Endodermal cell (in vitro differentiated cells): ENCODE measurements around the gene GGTA1. TPM values are rescaled to one million over a fixed set of nuclear protein-coding genes. Genes with fewer than 3 reads are reported as not detected.
"Not testable (repeated sequence)": the region's sequence is repeated elsewhere in the genome, so short reads cannot be mapped to it uniquely, and the experiment has no call there.

Source experiments
- DNase-seq: peaks from one replicate; pipeline ENCODE4 v3.0.0-alpha.2; 2017
- H3K27ac ChIP-seq: 2 replicates; pipeline ENCODE4 v1.5.1; 2013; ENCODE audit warnings: mild to moderate bottlenecking, low read depth, low read length, moderate library complexity
- H3K27me3 ChIP-seq: 2 replicates; pipeline ENCODE4 v1.6.1; 2013; ENCODE audit warnings: mild to moderate bottlenecking, low read length, moderate library complexity; ENCODE audit not compliant: insufficient read depth, control insufficient read depth, poor library complexity, severe bottlenecking
- H3K36me3 ChIP-seq: 2 replicates; pipeline ENCODE4 v1.7.0; 2013; ENCODE audit warnings: mild to moderate bottlenecking, low read length, moderate library complexity; ENCODE audit not compliant: control insufficient read depth, insufficient read depth
- H3K4me1 ChIP-seq: one replicate; pipeline ENCODE4 v1.7.0; 2013; ENCODE audit warnings: low read length; ENCODE audit not compliant: control insufficient read depth, insufficient read depth
- H3K4me3 ChIP-seq: 2 replicates; pipeline ENCODE4 v1.5.1; 2013; ENCODE audit warnings: mild to moderate bottlenecking, low read length, moderate library complexity
- H3K9ac ChIP-seq: 2 replicates; pipeline ENCODE4 v1.6.1; 2013; ENCODE audit warnings: mild to moderate bottlenecking, low read length, moderate library complexity; ENCODE audit not compliant: poor library complexity, severe bottlenecking; ENCODE audit errors: extremely low read depth
- H3K9me3 ChIP-seq: 2 replicates; pipeline ENCODE4 v1.6.1; 2013; ENCODE audit warnings: mild to moderate bottlenecking, low read length, moderate library complexity; ENCODE audit not compliant: control insufficient read depth
- H3K27ac Mint-ChIP-seq: 2 replicates; pipeline ENCODE4 v1.8.0; 2020; ENCODE audit warnings: mixed read lengths
- H3K27me3 Mint-ChIP-seq: 2 replicates; pipeline ENCODE4 v1.8.0; 2021; ENCODE audit warnings: mild to moderate bottlenecking, mixed read lengths; ENCODE audit not compliant: insufficient read depth
- H3K36me3 Mint-ChIP-seq: 2 replicates; pipeline ENCODE4 v1.8.0; 2020; ENCODE audit warnings: low read depth, mixed read lengths
- H3K4me1 Mint-ChIP-seq: 2 replicates; pipeline ENCODE4 v1.8.0; 2020; ENCODE audit warnings: mixed read lengths
- H3K4me3 Mint-ChIP-seq: 2 replicates; pipeline ENCODE4 v1.8.0; 2020; ENCODE audit warnings: mild to moderate bottlenecking, moderate library complexity, mixed read lengths
- H3K9me3 Mint-ChIP-seq: 2 replicates; pipeline ENCODE4 v1.8.0; 2020; ENCODE audit warnings: mild to moderate bottlenecking, mixed read lengths
- WGBS, 2 experiments: methylation state at CpG; one replicate each; pipeline versions ENCODE4 v1.1.5 to v1.1.7; 2013; ENCODE audit warnings: missing lambda C conversion rate in 2 of 2, mixed read lengths in 1 of 2; ENCODE audit not compliant: insufficient coverage in 1 of 2, insufficient read length in 1 of 2; 5-methylcytosine and 5-hydroxymethylcytosine counted together
- total RNA-seq, 2 donors: library from RNA; stranded (reverse); fragmentation: NEBNext Ultra II Directional in 1 of 2; extraction: Animal tissue kit (Norgen Biotek cat#: 25700) in 1 of 2; gene quantifications; 2 replicates in 1 of 2; 3 replicates in 1 of 2; pipeline ENCODE4 v1.2.1, GENCODE V29; 2021
- TF ChIP-seq, protein P1 (sequence below): fragments of 200-600 bp; sonication (generic); conservative IDR thresholded peaks from 2 replicates; pipeline ENCODE4 v1.5.0; 2021; ENCODE audit warnings: antibody characterized with exemption, mild to moderate bottlenecking

GGTA1 gene
- total RNA-seq, 2 donors from 2014 or later: not detected

GRCh38 chr9:121529237-121529987, 29.8 kb upstream of the GGTA1 start:
- H3K9me3 ChIP-seq: no peaks in the 10 kb centered on the region
- no peaks in the 10 kb centered on the region for H3K4me1 ChIP-seq
- H3K27me3 Mint-ChIP-seq: peaks cover 8% of the 10 kb centered on the region
- no peak overlapping the region for H3K27ac ChIP-seq
- H3K9ac ChIP-seq: no peak overlapping the region
- 89 to 91% methylated on average over 7 to 11 of the region's 11 CpGs for WGBS, 2 experiments
- no peak for DNase-seq
- no peaks in the 10 kb centered on the region for H3K9me3 Mint-ChIP-seq
- H3K36me3 Mint-ChIP-seq: no peaks in the 10 kb centered on the region
- H3K27me3 ChIP-seq: no peaks in the 10 kb centered on the region
- TF ChIP-seq, protein P1, sequence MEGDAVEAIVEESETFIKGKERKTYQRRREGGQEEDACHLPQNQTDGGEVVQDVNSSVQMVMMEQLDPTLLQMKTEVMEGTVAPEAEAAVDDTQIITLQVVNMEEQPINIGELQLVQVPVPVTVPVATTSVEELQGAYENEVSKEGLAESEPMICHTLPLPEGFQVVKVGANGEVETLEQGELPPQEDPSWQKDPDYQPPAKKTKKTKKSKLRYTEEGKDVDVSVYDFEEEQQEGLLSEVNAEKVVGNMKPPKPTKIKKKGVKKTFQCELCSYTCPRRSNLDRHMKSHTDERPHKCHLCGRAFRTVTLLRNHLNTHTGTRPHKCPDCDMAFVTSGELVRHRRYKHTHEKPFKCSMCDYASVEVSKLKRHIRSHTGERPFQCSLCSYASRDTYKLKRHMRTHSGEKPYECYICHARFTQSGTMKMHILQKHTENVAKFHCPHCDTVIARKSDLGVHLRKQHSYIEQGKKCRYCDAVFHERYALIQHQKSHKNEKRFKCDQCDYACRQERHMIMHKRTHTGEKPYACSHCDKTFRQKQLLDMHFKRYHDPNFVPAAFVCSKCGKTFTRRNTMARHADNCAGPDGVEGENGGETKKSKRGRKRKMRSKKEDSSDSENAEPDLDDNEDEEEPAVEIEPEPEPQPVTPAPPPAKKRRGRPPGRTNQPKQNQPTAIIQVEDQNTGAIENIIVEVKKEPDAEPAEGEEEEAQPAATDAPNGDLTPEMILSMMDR: no peak
- H3K4me1 Mint-ChIP-seq: no peaks in the 10 kb centered on the region
- H3K36me3 ChIP-seq: no peaks in the 10 kb centered on the region
- no peak overlapping the region for H3K4me3 ChIP-seq
- H3K27ac Mint-ChIP-seq: no peak overlapping the region
- no peak overlapping the region for H3K4me3 Mint-ChIP-seq

GRCh38 chr9:121528642-121529041, 29.0 kb upstream of the GGTA1 start:
- DNase-seq: no peak
- H3K9me3 Mint-ChIP-seq: no peaks in the 10 kb centered on the region

GRCh38 chr9:121527371-121527770, 27.7 kb upstream of the GGTA1 start:
- 83 to 84% methylated on average over 11 to 16 of the region's 16 CpGs for WGBS, 2 experiments
- no peak overlapping the region for H3K4me3 ChIP-seq
- Mint-ChIP-seq H3K36me3 (no peaks in the 10 kb centered on the region), H3K27me3 (peaks cover 9% of the 10 kb centered on the region), H3K4me1 (no peaks in the 10 kb centered on the region), H3K4me3 (no peak overlapping the region), H3K9me3 (peaks cover 8% of the 10 kb centered on the region), H3K27ac (no peak overlapping the region)
- no peaks in the 10 kb centered on the region for H3K36me3 ChIP-seq
- no peak overlapping the region for H3K27ac ChIP-seq
- TF ChIP-seq, protein P1: no peak
- H3K27me3 ChIP-seq: no peaks in the 10 kb centered on the region
- no peak for DNase-seq
- H3K9me3 ChIP-seq: no peaks in the 10 kb centered on the region
- H3K9ac ChIP-seq: no peak overlapping the region
- H3K4me1 ChIP-seq: no peaks in the 10 kb centered on the region

More at GRCh38 chr9:121528642-121529041, 29.0 kb upstream of the GGTA1 start:
- TF ChIP-seq, protein P1: no peak
- Histone ChIP-seq H3K36me3 (no peaks in the 10 kb centered on the region), H3K27ac (no peak overlapping the region), H3K9me3 (no peaks in the 10 kb centered on the region), H3K4me1 (no peaks in the 10 kb centered on the region), H3K27me3 (no peaks in the 10 kb centered on the region), H3K9ac (no peak overlapping the region), H3K4me3 (no peak overlapping the region)
- Mint-ChIP-seq H3K4me1 (no peaks in the 10 kb centered on the region), H3K27ac (no peak overlapping the region), H3K27me3 (peaks cover 8% of the 10 kb centered on the region), H3K4me3 (no peak overlapping the region), H3K36me3 (no peaks in the 10 kb centered on the region)

DNA sequence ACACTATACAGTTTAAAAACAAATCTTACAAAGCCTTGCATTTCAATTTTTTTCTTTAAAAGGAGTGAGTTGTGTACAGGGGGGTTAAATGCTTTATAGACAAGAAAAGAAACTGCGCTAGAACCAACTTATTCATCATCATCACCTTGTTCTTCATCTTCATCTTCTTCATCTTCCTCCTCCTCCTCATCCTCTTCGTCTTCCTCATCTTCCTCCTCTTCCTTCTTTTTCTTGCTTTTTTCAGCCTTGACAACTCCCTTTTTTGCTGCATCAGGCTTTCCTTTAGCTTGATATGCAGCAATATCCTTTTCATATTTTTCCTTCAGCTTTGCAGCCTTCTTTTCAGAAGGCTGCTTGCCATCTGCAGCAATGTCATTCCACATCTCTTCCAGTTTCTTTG, 20.0 kb upstream of the GGTA1 start:
- not testable (repeated sequence) for H3K27ac Mint-ChIP-seq, H3K4me3 ChIP-seq, DNase-seq, H3K36me3 ChIP-seq, H3K4me3 Mint-ChIP-seq, H3K27me3 ChIP-seq, H3K4me1 ChIP-seq, H3K9me3 ChIP-seq, H3K9ac ChIP-seq, H3K27ac ChIP-seq, H3K36me3 Mint-ChIP-seq, H3K4me1 Mint-ChIP-seq
- Mint-ChIP-seq H3K27me3 (peaks cover 18% of the 10 kb centered on the region), H3K9me3 (peaks cover 17% of the 10 kb centered on the region)
- WGBS, 2 experiments: 92% methylated on average over 2 of the region's 2 CpGs; no CpG with 5 or more reads in 1 of the 2 experiments
